HL-60 (cell line): ENCODE measurements around the gene SPOCK3.
A peak's percentile ranks its signal among the peaks of the same experiment; 100 is the strongest.

Experiments
- DNase-seq, 2 experiments: peaks; one replicate each; pipeline ENCODE4 v3.0.0-alpha.2; 2010 to 2020; ENCODE audit warnings: low read depth in 1 of 2, low spot score in 1 of 2
- H3K27ac ChIP-seq: fragments of 250-450 bp; sonication (Bioruptor Pico); replicated peaks from 2 replicates; pipeline ENCODE4 v1.5.1; 2020; ENCODE audit warnings: mild to moderate bottlenecking, moderate library complexity
- H3K27me3 ChIP-seq: fragments of 250-450 bp; sonication (Bioruptor Pico); 2 replicates; pipeline ENCODE4 v1.5.1; 2021; ENCODE audit warnings: mild to moderate bottlenecking, moderate library complexity; ENCODE audit not compliant: insufficient read depth, poor library complexity, severe bottlenecking
- H3K4me3 ChIP-seq: replicated peaks from 2 replicates; pipeline ENCODE4 v1.5.1; 2011; ENCODE audit warnings: mild to moderate bottlenecking, control low read depth, low read length; ENCODE audit not compliant: insufficient read depth
- CTCF ChIP-seq: IDR thresholded peaks from one replicate; pipeline ENCODE4 v1.5.1; 2011; ENCODE audit warnings: low read length, control low read depth, inconsistent platforms; ENCODE audit not compliant: insufficient read depth
- GABPA ChIP-seq: IDR thresholded peaks from 2 replicates; pipeline ENCODE4 v1.6.1; 2012; ENCODE audit warnings: low read depth
- POLR2AphosphoS5 ChIP-seq: IDR thresholded peaks from 2 replicates; pipeline ENCODE4 v1.6.1; 2012; ENCODE audit warnings: low read depth
- REST ChIP-seq: IDR thresholded peaks from 2 replicates; pipeline ENCODE4 v1.6.1; 2012; ENCODE audit warnings: low read depth; ENCODE audit not compliant: insufficient replicate concordance
- SPI1 ChIP-seq: IDR thresholded peaks from 2 replicates; pipeline ENCODE4 v1.6.1; 2012; ENCODE audit warnings: low read depth, mild to moderate bottlenecking, borderline replicate concordance

Gene SPOCK3

DNA sequence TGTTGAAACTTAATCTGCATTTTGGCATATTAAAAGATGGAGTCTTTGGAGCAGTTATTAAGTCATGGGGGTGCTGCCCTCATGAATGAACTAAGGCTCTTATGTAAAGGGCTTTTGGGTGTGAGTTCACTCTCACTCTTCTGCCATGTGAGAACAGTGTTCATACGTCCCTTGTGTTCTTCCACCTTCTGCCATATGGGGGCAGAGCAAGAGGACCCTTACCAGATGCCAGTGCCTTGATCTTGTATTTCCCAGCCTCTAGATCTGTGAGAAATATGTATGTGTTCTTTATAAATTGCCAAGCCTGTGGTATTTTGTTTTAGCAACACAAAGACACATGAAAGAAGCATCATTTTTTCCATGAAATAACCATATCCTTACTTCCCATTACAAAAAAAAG lies 213.9 kb downstream of the SPOCK3 start:
- TF ChIP-seq SPI1 (no peak), GABPA (no peak), POLR2AphosphoS5 (no peak), CTCF (no peak), REST (no peak)
- peak in 1 of 2 experiments; percentile 2 for DNase-seq
- Histone ChIP-seq H3K27ac (no peak overlapping the region), H3K27me3 (no peaks in the 10 kb centered on the region), H3K4me3 (no peak overlapping the region)

DNA sequence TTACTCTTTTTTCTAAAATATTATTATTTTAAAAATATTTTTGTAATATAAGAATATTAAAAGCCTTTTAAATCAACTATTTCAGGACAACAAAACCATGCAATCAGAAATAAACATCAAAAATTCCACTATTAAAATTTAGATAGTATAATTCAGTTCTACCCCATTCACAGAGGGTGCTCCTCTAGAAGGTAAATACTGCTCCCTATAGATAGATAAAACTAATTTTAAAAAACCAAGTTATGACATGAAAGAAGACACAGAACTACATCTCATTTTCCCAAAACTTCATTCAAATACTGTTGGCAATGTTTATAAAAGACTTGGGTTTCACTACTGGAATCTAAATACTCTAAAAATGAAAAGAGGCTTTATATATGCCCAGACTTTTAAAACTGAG lies 219.3 kb downstream of the SPOCK3 start:
- no peak for DNase-seq
- no peaks in the 10 kb centered on the region for H3K27me3 ChIP-seq
- no peak for TF ChIP-seq REST
- H3K27ac ChIP-seq: no peak overlapping the region
- no peak overlapping the region for H3K4me3 ChIP-seq

GRCh38 chr4:167003326-167003725 lies 231.0 kb downstream of the SPOCK3 start:
- no peak overlapping the region for H3K27ac ChIP-seq
- H3K27me3 ChIP-seq: no peaks in the 10 kb centered on the region
- DNase-seq: no peak
- TF ChIP-seq GABPA (no peak), SPI1 (no peak), POLR2AphosphoS5 (no peak), REST (no peak)
- no peak overlapping the region for H3K4me3 ChIP-seq

DNA sequence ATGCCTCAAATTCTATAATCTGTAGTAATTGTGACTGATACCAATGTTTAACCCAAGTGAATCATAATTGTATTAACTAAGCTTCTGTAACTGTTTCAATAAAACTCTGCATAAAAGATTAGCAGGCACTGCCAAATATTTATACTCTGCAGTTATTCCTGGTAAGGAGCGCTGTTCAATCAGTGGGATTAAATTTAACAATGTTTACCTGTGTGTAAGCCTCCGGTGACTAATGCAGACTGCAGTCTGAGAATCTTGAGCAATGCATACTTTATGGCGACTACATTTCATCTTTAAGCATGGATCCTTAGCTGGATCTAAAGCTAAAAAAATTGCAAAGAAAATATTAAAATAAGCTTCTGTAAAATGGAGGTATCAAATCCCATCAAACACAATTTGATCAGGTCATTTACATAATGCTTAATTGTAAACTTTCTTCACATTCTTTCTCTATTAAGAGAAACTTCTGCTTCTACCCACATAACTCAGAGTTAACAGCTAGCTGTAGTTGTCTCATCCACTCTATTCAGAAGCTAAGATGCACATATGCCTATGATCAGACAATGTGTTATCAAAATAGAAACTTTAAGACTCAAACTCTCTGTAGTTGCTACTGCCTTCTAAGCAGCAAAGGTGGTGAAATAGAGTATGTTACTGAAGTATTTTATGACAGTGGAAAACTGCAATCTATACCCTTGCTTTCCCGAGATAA lies 234.0 kb downstream of the SPOCK3 start:
- TF ChIP-seq SPI1 (no peak), REST (no peak), POLR2AphosphoS5 (no peak), GABPA (no peak), CTCF (no peak)
- H3K4me3 ChIP-seq: no peak overlapping the region
- no peaks in the 10 kb centered on the region for H3K27me3 ChIP-seq
- no peak overlapping the region for H3K27ac ChIP-seq
- DNase-seq: no peak
